GM19099 (cell line): Measurements from ENCODE around the gene FILIP1L.

Source experiments
- POLR2A ChIP-seq: IDR thresholded peaks from 3 replicates; pipeline ENCODE4 v1.6.1; 2011; ENCODE audit warnings: low read depth; ENCODE audit not compliant: insufficient read length; ENCODE audit errors: extremely low read depth

FILIP1L gene

GRCh38 chr3:100024520-100025303 lies 89.6 kb downstream of the FILIP1L start:
- TF ChIP-seq POLR2A, result no peak

DNA sequence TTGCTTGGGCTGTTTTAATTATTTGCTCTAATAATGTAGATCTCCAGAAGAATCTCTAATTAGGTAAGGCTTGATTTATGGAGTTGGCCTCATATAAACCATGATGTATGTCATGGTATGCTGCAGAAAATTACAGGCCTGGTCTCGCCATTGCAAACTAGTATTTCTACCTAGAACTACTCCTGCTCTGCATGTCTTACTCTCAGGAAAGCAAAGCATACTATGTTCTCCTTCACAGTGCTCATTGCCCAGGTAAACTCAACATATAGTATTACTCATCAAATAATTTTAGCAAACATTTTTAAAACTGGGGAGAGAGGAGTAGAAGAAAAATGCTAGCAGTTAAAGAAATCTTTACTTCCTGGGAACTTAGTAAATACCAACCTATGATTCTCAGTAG lies 90.7 kb downstream of the FILIP1L start:
- no peak for TF ChIP-seq POLR2A

GRCh38 chr3:100023150-100023549 lies 91.2 kb downstream of the FILIP1L start:
- no peak for TF ChIP-seq POLR2A

DNA sequence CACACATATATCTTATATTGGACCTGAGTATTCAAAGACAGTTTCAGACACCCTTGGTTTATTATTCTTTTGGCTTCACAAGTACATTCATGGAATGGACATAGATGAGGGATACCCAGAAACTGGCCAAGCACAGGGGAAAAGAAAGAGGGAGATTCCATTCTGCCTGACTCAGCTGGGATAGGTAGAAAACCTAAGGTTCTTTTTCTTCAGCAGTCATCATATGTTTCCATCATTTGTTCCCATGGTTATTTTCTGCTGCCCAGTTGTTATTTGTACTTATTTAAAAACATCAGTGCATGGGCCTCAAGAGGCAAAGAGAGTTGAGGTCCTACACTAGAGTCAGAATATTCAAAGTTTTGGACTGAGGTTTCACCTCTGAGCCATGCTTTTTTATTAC lies 91.8 kb downstream of the FILIP1L start:
- no peak for TF ChIP-seq POLR2A

GRCh38 chr3:100020876-100021644 lies 93.2 kb downstream of the FILIP1L start:
- no peak for TF ChIP-seq POLR2A

GRCh38 chr3:100019719-100020118 lies 94.6 kb downstream of the FILIP1L start:
- TF ChIP-seq POLR2A, result no peak

- TF ChIP-seq POLR2A, result no peak
Measured at GRCh38 chr3:100018806-100019205, 95.5 kb downstream of the FILIP1L start.

- TF ChIP-seq POLR2A, result no peak
Measured at GRCh38 chr3:100010087-100010417, 104.2 kb downstream of the FILIP1L start.

DNA sequence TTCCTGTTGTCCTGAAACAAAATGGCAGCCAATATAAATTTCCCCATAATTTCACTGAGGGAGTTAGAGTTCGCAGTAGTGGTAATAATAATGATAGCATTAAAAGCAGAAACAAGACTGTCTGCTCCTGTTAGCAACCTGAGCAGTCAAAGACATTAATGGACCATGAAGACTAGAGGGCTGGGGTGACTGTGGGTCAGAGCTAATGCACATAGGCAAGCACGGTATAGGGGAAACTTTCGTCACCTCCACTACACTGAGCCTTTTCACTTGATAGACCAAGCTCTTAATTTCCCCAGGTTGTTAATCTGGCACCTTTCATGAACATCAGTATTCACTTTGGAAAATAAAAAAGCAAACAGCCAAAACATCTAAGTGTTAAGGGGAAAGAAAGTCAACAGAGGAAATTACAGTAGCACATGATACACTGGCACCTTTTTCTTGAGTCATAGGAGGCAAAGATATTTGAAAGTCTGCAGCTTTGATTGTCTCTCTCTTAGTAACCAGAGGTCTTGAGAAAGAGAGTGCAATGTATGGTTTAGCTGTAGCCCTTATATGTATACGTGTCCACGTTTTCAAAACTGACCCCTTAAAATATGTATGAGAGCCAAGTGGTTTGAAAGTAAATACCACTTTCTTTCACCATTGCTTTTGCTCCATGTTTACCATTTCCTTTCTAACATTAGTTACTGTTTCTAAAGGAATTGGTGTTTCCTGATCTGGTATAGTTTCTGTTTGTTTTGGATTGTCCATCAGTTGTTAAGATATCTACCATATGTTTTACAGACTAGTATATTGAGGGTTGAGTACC lies 104.8 kb downstream of the FILIP1L start:
- TF ChIP-seq POLR2A, result no peak

- TF ChIP-seq POLR2A, result no peak
Measured at GRCh38 chr3:100008081-100008698, 106.1 kb downstream of the FILIP1L start.

- TF ChIP-seq POLR2A, result no peak
Measured at GRCh38 chr3:100007313-100007712, 107.0 kb downstream of the FILIP1L start.

DNA sequence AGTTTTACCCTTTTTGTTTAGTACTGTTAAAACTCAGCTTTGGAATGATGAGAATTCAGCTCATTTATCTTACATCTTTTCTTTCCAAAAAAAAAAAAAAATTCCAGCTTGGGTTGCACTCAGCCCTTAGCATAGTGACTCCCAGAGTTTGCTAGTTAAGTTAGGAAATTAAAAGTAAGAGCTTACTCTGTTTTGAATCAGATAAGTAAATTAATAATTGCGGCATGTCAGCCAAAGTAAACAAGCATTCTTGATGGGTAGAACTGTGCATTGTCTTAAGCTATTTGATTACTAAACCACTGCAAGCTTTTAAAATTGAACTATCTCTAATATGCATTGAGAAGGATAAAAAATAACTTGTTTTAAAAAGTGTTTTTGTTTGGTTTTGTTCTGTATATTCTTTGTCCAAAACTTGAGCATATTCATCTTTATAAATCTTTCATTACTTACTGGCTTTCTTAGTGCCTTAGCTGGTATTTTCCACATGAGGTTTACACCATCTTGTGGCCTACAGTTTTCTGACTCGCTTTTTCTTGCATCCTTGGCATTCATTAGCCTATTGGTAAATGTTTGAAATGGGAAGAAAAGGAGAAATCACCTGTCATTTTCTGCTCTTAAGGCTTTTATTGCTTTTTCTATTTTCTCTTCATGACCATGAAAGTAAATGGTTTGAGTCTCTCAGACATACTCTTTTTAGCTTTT lies 107.6 kb downstream of the FILIP1L start:
- no peak for TF ChIP-seq POLR2A

DNA sequence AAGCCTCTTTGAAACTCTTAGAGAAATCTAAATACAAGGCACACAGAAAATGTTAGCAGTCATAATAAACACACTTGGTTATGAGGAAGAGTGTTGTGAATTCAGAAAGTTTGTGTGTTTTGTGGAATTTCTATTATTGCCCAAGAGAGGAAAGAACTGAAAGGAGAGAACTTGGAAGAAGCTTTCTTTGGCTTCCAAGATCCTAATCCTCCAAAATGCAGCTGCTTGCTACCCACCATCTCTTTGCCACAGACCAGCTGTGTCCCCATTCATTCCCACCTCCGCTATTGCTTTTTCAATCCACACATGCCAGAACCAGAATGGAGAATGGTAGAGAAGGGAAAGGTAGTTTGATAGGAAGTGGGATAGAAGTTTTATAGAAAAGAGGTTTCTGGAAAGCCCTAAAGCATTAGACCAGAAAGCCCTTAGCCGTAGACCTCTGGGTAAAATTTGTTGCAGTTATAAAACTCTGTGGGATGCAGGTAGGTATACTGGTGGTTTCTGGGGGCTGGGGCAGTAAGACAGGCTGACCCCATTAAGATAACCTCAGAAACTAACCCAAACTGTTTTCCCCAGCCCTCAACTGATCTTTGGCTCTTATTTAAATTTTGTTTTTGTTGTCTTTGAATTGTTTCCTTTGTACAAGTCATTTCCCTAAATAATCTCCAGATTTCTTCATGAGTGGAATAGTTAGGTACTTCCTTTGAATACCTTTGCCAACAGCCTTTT lies 108.5 kb downstream of the FILIP1L start:
- no peak for TF ChIP-seq POLR2A

DNA sequence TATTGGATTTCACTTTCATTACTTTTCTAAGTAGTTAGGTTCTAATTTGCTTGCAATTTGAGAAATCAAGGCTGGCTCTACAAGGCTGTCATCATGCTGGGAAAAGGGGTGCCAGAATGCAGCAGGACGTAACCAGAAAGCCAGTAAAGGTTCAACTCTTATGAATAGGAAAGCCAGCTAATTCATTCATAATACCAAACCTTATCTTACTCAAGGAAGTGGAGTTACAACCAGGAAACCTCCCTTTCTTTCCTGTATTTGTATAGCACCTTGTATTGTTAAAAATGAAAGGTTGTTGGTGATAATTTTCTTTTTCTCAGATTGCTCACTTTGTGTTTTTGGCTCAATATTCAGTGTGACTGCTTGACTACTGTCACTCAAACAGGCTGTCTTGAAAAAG lies 109.4 kb downstream of the FILIP1L start:
- TF ChIP-seq POLR2A, result no peak
